HG02840 (cell line): ENCODE data around the gene U2AF1L4.
"Not testable (repeated sequence)": the region's sequence is repeated elsewhere in the genome, so short reads cannot be mapped to it uniquely, and the experiment has no call there.

Experiments
- ATAC-seq: cut with Tn5 transposase; IDR thresholded peaks from one replicate; pipeline ENCODE4 v1.9.1; 2021; ENCODE audit warnings: mild to moderate bottlenecking, moderate library complexity, moderate number of reproducible peaks; ENCODE audit not compliant: unreplicated experiment, low FRiP score

U2AF1L4 gene

GRCh38 chr19:35782589-35782988 lies 37.4 kb upstream of the U2AF1L4 start:
- no peak for ATAC-seq

GRCh38 chr19:35781650-35782049 lies 36.4 kb upstream of the U2AF1L4 start:
- ATAC-seq: no peak

DNA sequence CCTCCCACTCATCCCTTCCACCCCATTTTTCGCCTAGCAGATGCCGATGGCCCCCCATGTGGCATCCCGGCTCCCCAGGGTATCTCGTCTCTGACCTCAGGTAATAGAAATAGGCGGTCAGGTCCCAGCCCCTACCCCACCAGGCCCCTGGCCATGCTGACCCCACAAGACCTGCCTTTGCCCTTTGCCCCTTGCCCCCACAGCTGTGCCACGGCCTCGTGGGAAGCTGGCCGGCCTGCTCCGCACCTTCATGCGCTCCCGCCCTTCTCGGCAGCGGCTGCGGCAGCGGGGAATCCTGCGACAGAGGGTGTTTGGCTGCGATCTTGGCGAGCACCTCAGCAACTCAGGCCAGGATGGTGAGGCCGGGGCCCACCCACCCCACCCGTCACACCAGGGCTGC lies 35.5 kb upstream of the U2AF1L4 start:
- ATAC-seq: no peak

DNA sequence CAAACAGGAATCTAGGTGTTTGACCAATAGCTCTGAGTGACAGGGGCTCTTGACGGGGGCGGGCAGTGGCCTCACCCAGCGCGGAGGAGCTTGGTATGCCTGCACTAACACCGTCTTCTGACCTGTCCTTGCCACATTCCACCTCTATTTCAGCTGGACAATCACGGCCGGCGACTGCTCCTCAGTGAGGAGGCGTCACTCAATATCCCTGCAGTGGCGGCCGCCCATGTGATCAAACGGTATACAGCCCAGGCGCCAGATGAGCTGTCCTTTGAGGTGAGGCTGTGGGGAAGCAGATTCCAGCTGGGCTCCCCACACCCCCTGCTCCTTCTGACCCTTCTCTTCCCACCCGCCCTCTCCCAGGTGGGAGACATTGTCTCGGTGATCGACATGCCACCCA lies 34.8 kb upstream of the U2AF1L4 start:
- ATAC-seq: no peak

GRCh38 chr19:35779033-35779432 lies 33.8 kb upstream of the U2AF1L4 start:
- ATAC-seq: no peak

GRCh38 chr19:35777961-35778360 lies 32.7 kb upstream of the U2AF1L4 start:
- no peak for ATAC-seq

GRCh38 chr19:35777086-35777841 lies 32.0 kb upstream of the U2AF1L4 start:
- no peak for ATAC-seq

DNA sequence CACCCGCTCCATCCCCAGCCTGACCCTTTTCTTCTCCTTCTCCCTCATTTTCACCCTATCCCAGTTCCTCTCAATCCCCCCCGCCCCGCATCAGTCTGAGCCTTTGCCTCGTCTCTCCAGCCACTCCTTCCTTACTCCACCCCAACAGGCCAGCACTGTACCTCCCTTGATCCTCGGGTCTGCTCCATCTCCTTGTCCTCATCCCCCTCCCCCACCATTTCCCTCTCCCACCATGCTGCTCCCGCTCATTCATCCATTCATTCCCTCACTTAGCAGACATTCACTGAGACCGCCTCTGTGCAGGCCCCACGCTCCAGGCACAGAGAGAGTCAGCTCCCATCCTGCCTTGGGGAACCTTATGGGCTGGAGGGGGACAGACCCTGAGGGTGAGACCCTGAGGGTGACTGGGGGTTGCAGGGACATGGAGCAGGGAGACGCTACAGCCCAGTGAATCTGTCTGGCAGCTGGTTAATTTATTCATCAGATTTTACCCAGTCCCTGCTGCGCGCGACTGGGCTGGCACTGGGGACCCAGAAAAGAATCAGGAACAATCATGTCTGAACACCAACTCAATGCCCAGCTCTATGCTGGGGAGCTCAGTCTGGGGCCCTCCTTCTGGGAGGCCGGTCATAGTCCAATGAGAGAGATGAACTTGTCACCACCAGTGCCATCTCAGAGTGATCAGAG lies 31.0 kb upstream of the U2AF1L4 start:
- no peak for ATAC-seq

DNA sequence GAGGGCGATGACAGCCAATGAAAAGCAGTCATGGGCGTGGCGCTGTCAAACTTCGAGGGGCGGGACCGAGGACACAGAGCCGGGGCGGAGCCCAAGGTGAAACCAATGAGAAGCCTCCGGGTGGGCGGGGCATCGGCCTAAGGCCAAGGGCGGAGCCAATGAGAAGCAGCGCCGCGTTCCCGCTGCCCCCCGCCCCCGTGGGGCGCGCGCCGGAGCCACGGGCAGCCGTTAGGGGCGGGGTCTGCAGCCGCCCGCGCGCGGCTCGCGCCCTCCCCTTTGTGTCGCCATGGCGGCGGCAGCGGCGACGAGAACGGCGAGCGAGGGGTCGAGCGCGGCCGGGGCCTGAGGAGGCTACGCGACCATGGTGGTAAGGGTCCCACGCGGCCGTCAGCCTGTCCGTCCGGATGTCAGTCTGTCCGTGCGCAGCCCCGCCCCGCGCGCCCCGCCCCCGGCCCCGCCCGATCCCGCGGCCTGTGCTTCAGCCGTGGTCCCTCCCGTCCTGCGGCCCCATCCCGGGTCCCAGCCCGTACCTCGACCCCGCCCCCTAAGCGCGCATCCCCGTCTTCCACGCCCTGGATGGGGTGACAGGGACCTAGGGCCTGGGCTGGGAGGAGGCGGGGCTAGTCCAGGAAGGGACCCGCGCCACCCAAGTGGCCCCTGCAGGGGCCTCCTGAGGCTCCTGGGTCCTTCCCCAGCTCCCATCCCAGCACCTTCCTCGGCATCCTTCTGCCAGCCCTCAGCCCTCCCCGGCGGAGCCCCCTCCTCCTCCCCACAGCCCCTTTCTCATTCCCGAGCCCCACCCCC lies 30.3 kb upstream of the U2AF1L4 start, which contains the start of gene ARHGAP33:
ARHGAP33 (plus strand) TSS at position 267 of the 804 bp plus-strand sequence; CDS start at position 362, 95 bp downstream.
- ATAC-seq: peak; percentile 91

GRCh38 chr19:35775046-35775297 lies 29.8 kb upstream of the U2AF1L4 start:
- ATAC-seq: no peak

GRCh38 chr19:35774274-35775045 lies 29.2 kb upstream of the U2AF1L4 start:
- no peak for ATAC-seq

GRCh38 chr19:35773020-35773806 lies 28.0 kb upstream of the U2AF1L4 start:
- no peak for ATAC-seq

GRCh38 chr19:35772362-35772761 lies 27.1 kb upstream of the U2AF1L4 start:
- not testable (repeated sequence) for ATAC-seq

GRCh38 chr19:35768082-35768421 lies 22.8 kb upstream of the U2AF1L4 start:
- no peak for ATAC-seq

- no peak for ATAC-seq
Observed at GRCh38 chr19:35767288-35768081, 22.3 kb upstream of the U2AF1L4 start.

DNA sequence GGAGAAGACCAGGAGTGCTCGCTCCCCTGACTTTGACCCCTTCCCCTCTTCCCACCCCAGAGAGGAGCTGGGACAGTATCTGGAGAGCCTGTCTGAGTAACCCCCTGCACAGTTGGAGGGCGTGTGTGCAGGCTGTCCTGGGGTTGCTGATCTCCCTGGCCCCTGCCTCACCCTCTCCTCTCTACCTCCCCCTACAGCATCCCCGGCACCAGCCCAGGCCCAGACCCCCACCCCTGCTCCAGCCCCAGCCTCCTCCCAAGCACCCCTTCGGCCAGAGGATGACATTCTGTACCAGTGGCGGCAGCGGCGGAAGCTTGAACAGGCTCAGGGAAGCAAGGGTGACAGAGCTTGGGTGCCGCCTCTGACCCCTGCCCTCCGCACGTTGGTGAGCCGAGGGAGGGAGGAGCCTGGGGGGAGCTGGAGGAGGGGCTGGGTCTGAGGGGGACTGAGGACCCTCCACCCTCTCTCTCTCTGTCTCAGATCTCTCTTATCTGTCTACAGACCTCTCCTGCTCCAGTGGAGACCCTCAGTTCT lies 21.4 kb upstream of the U2AF1L4 start:
- no peak for ATAC-seq

- no peak for ATAC-seq
Observed at GRCh38 chr19:35764432-35765315, 19.5 kb upstream of the U2AF1L4 start.
